Fibroblast of lung (primary cell): ENCODE data around the gene ADAM33. TPM values are rescaled to one million over a fixed set of nuclear protein-coding genes. Genes with fewer than 3 reads are reported as not detected.
A peak's percentile ranks its signal among the peaks of the same experiment; 100 is the strongest.

Experiments used
- DNase-seq, 2 donors: peaks; one replicate each; pipeline versions ENCODE4 v3.0.0 to v3.0.0-alpha.2; 2010; ENCODE audit warnings: low read depth in 2 of 2
- H2AFZ ChIP-seq: 2 replicates; pipeline ENCODE4 v1.5.1; 2012; ENCODE audit warnings: low read length, control low read depth, inconsistent platforms
- H3K27ac ChIP-seq: 2 replicates; pipeline ENCODE4 v1.5.1; 2011; ENCODE audit warnings: low read length, control low read depth; ENCODE audit not compliant: insufficient read depth
- H3K27me3 ChIP-seq: 2 replicates; pipeline ENCODE4 v1.5.1; 2011; ENCODE audit warnings: mild to moderate bottlenecking, low read length; ENCODE audit not compliant: control insufficient read depth, insufficient read depth
- H3K36me3 ChIP-seq: 2 replicates; pipeline ENCODE4 v1.5.1; 2011; ENCODE audit warnings: low read length; ENCODE audit not compliant: control insufficient read depth, insufficient read depth
- H3K4me1 ChIP-seq: 2 replicates; pipeline ENCODE4 v1.5.1; 2011; ENCODE audit warnings: low read length; ENCODE audit not compliant: control insufficient read depth, insufficient read depth; ENCODE audit errors: extremely low read depth
- H3K4me2 ChIP-seq: 2 replicates; pipeline ENCODE4 v1.5.1; 2011; ENCODE audit warnings: low read length, control low read depth; ENCODE audit not compliant: insufficient read depth; ENCODE audit errors: extremely low read depth
- H3K4me3 ChIP-seq, 4 experiments: fragments of 200-600 bp in 1 of 4; sonication (generic) in 1 of 4; replicated peaks in 1 of 4; 2 replicates each; pipeline ENCODE4 v1.5.1; 2011 to 2016; ENCODE audit warnings: low read length in 4 of 4, low read depth in 3 of 4, mild to moderate bottlenecking in 3 of 4, control low read depth in 2 of 4, inconsistent platforms in 1 of 4, mixed read lengths in 1 of 4; ENCODE audit not compliant: insufficient read depth in 1 of 4; ENCODE audit errors: control extremely low read depth in 1 of 4
- H3K79me2 ChIP-seq: 2 replicates; pipeline ENCODE4 v1.5.1; 2012; ENCODE audit warnings: mild to moderate bottlenecking, low read length, inconsistent platforms; ENCODE audit not compliant: control insufficient read depth, insufficient read depth
- H3K9ac ChIP-seq: 2 replicates; pipeline ENCODE4 v1.5.1; 2011; ENCODE audit warnings: mild to moderate bottlenecking, low read length, control low read depth; ENCODE audit not compliant: insufficient read depth
- H3K9me3 ChIP-seq: 2 replicates; pipeline ENCODE4 v1.5.1; 2012; ENCODE audit warnings: low read depth, low read length; ENCODE audit not compliant: control insufficient read depth, insufficient read depth
- H4K20me1 ChIP-seq: 2 replicates; pipeline ENCODE4 v1.5.1; 2011; ENCODE audit warnings: low read length; ENCODE audit not compliant: control insufficient read depth, insufficient read depth; ENCODE audit errors: extremely low read depth
- EZH2 ChIP-seq: IDR thresholded peaks from 2 replicates; pipeline ENCODE4 v1.5.1; 2012; ENCODE audit warnings: low read length, control low read depth, mild to moderate bottlenecking; ENCODE audit errors: missing control alignments
- polyA plus RNA-seq, 2 donors: library from polyadenylated mRNA; depleted of rRNA in 1 of 2; stranded (reverse) in 1 of 2; unstranded in 1 of 2; fragments of >200 nt; gene quantifications; 2 replicates each; pipeline ENCODE4 v1.2.1, GENCODE V29; 2011 to 2012; ENCODE audit warnings: missing spikeins in 1 of 2
- total RNA-seq: library from RNA; depleted of rRNA; stranded (reverse); fragments of >200 nt; gene quantifications from 2 replicates; pipeline ENCODE4 v1.2.1, GENCODE V29; 2014
- TF ChIP-seq, protein P1 (sequence below), 2 donors: IDR thresholded peaks in 1 of 2; conservative IDR thresholded peaks in 1 of 2; 1 replicate in 1 of 2; 2 replicates in 1 of 2; pipeline ENCODE4 v1.5.1; 2011 to 2012; ENCODE audit warnings: low read length in 2 of 2, control low read depth in 1 of 2, inconsistent platforms in 1 of 2, low read depth in 1 of 2, mild to moderate bottlenecking in 1 of 2

Gene ADAM33
- total and polyA plus RNA-seq, 2 donors (not counting 1 experiment from before 2014, with no cell fraction given), result 29.4 to 67.9 TPM

GRCh38 chr20:3663031-3663701, 18.6 kb downstream of the ADAM33 start, which contains the start of gene GFRA4:
GFRA4 (minus strand) TSS chr20:3663399; CDS start chr20:3663399, 0 bp downstream.
- H3K36me3 ChIP-seq, result no peaks in the 10 kb centered on the region
- H3K27me3 ChIP-seq, result peaks cover 27% of the 10 kb centered on the region

DNA sequence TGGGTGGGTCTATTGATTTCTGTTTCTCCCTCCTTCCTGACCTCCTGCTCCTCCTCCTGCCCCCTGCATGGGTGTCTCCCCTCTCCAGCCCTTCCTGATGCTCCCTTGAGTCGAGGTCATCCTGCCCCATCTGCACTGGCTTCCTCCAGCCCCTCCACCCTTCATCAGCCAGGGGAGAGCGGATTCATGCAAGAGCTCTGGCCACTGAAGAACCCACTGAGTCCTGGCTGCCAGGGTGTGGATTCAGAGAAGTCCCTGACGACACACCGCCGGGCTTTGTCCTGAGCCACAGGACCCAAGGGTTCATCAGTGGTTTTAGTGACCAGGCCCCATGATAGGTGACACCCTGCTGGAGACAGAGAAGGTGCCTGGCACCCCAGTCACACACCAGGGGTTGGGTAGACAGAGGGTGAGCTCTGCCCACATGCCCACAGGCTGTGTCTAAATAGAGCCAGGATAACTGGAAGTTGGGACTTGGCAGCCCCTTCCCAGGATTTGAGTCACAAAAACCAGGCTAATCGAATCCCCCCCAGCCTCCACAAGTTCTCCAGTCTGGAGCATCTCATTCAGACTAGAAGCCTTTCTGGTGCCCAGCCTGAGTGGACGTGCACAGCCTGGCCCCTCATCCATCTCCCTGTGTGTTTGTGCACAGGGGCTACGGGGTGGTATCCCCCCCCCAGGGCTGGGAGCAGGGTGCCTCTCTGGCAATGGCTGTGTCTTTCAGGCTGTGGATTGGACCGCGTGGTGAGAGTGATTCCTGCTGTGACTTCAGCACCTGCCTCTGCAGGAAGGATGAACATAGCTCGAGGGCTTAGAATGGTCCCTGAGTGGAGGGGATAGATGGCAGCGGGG, 19.8 kb downstream of the ADAM33 start:
- Histone ChIP-seq H3K9ac (no peak overlapping the region), H3K4me1 (no peaks in the 10 kb centered on the region), H3K4me2 (no peak overlapping the region), H3K36me3 (no peaks in the 10 kb centered on the region), H3K79me2 (no peaks in the 10 kb centered on the region), H3K9me3 (no peaks in the 10 kb centered on the region), H3K4me3 (no peak overlapping the region), H2AFZ (no peak overlapping the region), H3K27me3 (peaks cover 33% of the 10 kb centered on the region), H3K27ac (no peak overlapping the region), H4K20me1 (no peaks in the 10 kb centered on the region)
- DNase-seq, result no peak
- TF ChIP-seq, protein P1, sequence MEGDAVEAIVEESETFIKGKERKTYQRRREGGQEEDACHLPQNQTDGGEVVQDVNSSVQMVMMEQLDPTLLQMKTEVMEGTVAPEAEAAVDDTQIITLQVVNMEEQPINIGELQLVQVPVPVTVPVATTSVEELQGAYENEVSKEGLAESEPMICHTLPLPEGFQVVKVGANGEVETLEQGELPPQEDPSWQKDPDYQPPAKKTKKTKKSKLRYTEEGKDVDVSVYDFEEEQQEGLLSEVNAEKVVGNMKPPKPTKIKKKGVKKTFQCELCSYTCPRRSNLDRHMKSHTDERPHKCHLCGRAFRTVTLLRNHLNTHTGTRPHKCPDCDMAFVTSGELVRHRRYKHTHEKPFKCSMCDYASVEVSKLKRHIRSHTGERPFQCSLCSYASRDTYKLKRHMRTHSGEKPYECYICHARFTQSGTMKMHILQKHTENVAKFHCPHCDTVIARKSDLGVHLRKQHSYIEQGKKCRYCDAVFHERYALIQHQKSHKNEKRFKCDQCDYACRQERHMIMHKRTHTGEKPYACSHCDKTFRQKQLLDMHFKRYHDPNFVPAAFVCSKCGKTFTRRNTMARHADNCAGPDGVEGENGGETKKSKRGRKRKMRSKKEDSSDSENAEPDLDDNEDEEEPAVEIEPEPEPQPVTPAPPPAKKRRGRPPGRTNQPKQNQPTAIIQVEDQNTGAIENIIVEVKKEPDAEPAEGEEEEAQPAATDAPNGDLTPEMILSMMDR (conservative IDR thresholded peaks at IDR 0.05 in 1 of 2, IDR thresholded peaks at IDR 0.05 in 1 of 2; ENCODE audit: low read depth in 1 of 2, low read length in 2 of 2), result no peak

More at GRCh38 chr20:3663031-3663701, 18.6 kb downstream of the ADAM33 start, which contains the start of gene GFRA4:
- TF ChIP-seq EZH2, result no peak
- TF ChIP-seq, protein P1 (conservative IDR thresholded peaks at IDR 0.05 in 1 of 2, IDR thresholded peaks at IDR 0.05 in 1 of 2; ENCODE audit: low read depth in 1 of 2, low read length in 2 of 2), result no peak
- no peaks in the 10 kb centered on the region for H4K20me1 ChIP-seq
- H3K27ac ChIP-seq, result no peak within 1 kb of the TSS
- no peak for DNase-seq
- H3K4me3 ChIP-seq, result no peak within 1 kb of the TSS
- no peak within 1 kb of the TSS for H3K4me2 ChIP-seq
- no peaks in the 10 kb centered on the region for H3K9me3 ChIP-seq
- no peaks in the 10 kb centered on the region for H3K4me1 ChIP-seq
- no peaks in the 10 kb centered on the region for H3K79me2 ChIP-seq
- no peak within 1 kb of the TSS for H2AFZ ChIP-seq
- H3K9ac ChIP-seq, result no peak within 1 kb of the TSS

DNA sequence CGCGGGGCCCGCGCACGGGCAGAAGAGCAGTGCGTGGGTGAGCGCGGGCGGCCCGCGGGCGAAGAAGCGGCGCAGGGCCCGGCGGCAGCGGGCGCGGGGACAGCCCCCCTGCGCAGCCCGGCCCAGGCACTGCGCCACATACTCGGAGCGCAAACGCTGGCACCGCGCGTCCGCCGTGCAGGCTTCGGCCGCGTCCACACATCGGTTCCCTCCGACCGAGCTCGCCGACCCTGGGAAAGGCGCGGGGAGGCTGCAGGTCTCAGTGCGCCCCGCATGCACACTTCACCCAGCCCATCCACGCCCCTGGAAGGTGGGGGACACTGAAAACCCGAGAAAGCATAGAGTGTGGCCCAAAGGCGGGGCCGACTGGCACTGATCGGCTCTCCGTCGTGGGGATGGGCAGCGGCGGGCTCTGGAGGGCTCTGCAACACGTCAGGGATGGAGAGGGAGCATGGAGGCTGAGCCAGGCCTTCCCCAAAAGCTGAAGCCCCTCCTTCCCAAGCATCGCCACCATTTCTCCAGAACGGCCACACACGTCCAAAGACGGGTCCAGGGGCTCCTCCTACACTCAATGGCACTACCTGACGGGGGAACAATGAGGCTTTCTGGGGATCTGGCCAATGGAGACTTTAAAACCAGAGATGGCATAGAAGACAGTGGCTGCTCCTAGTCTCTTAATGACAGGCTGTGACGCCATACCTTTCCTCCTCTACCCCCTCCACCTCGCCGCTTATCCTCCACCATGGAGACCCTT, 20.6 kb downstream of the ADAM33 start:
- Histone ChIP-seq H3K27ac (no peak overlapping the region), H3K9ac (no peak overlapping the region), H3K79me2 (no peaks in the 10 kb centered on the region), H3K4me3 (no peak overlapping the region), H2AFZ (no peak overlapping the region), H3K9me3 (no peaks in the 10 kb centered on the region), H4K20me1 (no peaks in the 10 kb centered on the region), H3K4me2 (no peak overlapping the region), H3K4me1 (no peaks in the 10 kb centered on the region), H3K36me3 (no peaks in the 10 kb centered on the region), H3K27me3 (peaks cover 33% of the 10 kb centered on the region)
- TF ChIP-seq EZH2, result peak; percentile 92
- TF ChIP-seq, protein P1 (conservative IDR thresholded peaks at IDR 0.05 in 1 of 2, IDR thresholded peaks at IDR 0.05 in 1 of 2; ENCODE audit: low read depth in 1 of 2, low read length in 2 of 2), result no peak
- DNase-seq, result no peak
